Measurements from ENCODE around the gene KPTN. TPM values are rescaled to one million over a fixed set of nuclear protein-coding genes. Genes with fewer than 3 reads are reported as not detected.

The KPTN gene
- polyA plus RNA-seq, 1 donor from 2014 or later = 6.5 TPM

DNA sequence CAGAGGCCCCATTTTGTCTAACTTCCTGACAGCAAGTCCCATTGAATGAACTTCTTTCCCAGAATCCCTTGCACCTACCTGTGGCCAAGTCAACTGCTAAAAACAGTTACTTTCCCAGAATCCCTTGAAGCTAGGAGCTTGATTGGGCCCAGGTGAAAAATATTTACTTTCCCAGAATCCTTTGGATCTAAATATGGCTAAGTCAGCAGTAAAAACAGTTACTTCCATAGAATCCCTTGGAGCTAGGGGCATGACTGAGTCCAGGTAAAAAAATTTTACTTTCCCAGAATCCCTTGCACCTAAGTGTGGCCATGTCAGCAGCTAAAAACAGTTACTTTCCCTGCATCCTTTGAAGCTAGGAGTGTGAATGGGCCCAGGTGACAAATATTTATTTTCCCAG, 51.5 kb downstream of the KPTN start:
- Mint-ChIP-seq H3K4me1 (peaks cover 1 to 4% (median 3%) of the 10 kb centered on the region in 3 donors), H3K9me3 (no peaks in the 10 kb centered on the region), H3K27me3 (peaks cover 48% of the 10 kb centered on the region), H3K27ac (no peak overlapping the region), H3K4me3 (no peak overlapping the region), H3K36me3 (no peaks in the 10 kb centered on the region)

DNA sequence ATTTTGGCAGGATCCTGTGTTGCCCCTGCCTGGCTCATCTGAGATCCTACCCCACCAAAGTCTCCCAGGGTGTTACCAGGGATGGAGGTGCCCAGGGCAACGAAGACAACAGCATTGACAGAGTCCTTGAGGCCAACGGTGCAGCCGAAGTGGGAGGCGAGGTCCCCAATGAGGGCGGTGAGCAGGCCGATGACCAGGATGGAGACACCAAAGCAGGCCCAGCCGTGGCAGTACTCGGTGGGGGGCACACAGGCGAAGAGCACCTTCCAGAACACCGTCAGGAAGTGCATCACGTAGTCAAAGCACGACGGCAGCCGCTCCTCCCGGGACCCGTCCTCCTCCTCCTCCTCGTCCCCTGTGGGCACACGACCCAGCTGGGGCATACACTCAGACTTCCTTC, 51.9 kb downstream of the KPTN start:
- H3K4me1 Mint-ChIP-seq = peaks cover 3 to 4% (median 4%) of the 10 kb centered on the region in 3 donors
- H3K4me3 Mint-ChIP-seq = no peak overlapping the region
- H3K27me3 Mint-ChIP-seq = peaks cover 44% of the 10 kb centered on the region
- H3K27ac Mint-ChIP-seq = no peak overlapping the region
- H3K9me3 Mint-ChIP-seq = no peaks in the 10 kb centered on the region
- no peaks in the 10 kb centered on the region for H3K36me3 Mint-ChIP-seq

DNA sequence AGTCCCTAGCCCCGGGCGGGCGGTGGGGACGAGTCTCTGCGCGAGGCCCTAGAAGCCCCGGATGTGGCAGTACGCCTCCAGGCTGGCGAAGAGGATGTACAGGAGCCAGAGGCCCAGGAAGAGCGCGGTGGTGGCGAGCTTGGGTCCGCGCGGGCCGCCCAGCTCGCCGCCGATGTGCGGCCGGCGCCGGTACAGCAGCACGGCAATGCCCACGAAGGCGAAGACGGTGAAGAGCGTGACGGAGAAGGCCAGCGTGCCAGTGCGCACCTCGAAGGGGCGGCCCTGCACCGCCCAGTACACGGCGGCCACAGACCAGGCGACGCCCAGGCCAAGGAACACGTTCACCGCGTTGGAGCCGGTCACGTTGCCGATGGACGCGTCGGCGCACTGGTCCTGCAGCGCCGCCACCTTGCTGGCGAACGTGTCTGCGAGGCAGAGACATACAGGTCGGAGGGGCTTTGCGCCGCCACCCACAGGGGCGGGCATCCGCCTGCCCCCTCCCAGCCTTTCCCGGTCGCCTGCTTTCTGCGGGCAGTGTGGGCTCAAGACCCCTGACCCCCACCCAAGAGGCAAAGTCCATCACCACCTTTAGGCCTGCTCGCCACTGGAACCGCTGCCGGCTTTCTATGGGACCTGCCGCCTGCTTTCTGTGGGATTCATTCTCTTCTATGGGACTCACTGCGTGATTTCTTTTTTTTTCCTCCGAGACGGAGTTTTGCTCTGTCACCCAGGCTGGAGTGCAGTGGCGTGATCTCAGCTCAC, 53.8 kb downstream of the KPTN start:
- Mint-ChIP-seq H3K4me3 (peak overlapping the region in 2 of 4 donors; percentile 65), H3K27ac (no peak overlapping the region), H3K4me1 (peaks cover 0 to 4% (median 3%) of the 10 kb centered on the region in 3 donors), H3K27me3 (peaks cover 37% of the 10 kb centered on the region), H3K9me3 (no peaks in the 10 kb centered on the region), H3K36me3 (no peaks in the 10 kb centered on the region)

DNA sequence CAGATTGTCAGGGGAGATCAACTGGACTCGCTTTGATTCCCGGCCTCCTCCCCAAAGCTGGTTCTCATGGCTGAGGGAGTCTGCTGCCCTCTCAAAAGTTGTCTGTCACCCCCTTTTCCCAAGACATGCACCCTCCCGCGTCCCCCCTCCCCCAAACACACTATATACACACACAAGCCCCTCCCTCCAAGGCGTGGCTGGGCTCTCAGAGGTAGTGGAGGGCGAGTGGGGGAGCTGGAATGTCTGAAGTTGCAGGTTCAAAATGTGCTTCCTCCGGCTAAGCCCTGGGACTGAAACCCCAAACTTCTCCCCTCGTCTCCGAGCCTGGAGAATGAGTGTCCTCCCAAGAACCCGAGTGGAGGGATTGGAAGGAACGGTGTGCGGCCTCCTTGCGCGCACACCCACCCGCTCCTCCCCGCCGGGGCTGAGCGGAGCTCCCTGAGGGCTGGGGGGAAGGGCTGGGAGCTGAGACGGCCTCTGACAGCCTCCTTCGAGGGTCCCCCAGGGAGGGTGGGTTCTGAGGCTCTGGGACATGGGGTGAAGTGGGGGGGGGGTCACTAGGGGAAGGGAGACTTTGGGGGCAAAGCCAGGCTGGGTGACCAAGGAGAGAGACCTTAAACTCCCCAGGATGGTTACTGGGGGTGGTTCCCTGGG, 54.8 kb downstream of the KPTN start:
- H3K27ac Mint-ChIP-seq = no peak overlapping the region
- H3K4me1 Mint-ChIP-seq = peaks cover 0 to 3% (median 3%) of the 10 kb centered on the region in 3 donors
- no peak overlapping the region for H3K4me3 Mint-ChIP-seq
- H3K36me3 Mint-ChIP-seq = no peaks in the 10 kb centered on the region
- H3K27me3 Mint-ChIP-seq = peaks cover 43% of the 10 kb centered on the region
- H3K9me3 Mint-ChIP-seq = no peaks in the 10 kb centered on the region

DNA sequence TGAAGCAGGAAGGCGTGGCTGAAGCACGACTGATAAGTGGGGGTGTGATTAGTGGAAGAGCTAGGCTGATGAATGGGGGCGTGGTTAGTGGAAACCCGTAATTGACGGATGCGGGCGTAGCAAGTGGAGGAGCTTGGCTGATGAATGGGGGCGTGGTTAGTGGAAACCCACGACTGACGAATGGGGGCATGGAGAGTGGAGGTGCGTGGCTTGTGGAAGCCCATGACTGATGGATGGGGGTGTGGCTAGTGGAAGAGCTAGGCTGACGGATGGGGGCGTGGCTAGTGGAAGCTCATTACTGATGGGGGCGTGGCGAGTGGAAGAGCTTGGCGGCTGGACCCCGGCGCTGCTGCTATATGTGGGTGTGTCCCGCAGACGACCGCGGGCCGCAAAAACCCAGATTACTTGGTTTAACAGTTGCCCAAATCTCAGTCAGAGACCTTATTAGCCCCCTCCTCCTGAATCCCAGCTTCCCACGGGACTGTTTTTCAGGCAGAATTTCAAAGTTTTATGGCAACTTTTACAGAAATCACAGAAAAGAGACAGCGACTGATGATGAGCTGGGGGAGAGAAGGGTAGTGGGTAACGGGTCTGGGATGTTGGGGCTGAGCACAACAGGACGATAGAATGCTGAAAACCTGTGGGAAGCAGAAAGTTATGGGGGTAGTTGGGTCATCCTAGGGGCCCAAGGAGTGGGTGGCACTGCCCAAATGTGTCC, 55.7 kb downstream of the KPTN start:
- Mint-ChIP-seq H3K27ac (no peak overlapping the region), H3K4me3 (no peak overlapping the region), H3K36me3 (no peaks in the 10 kb centered on the region), H3K27me3 (peaks cover 50% of the 10 kb centered on the region), H3K9me3 (no peaks in the 10 kb centered on the region), H3K4me1 (peaks cover 0 to 3% (median 3%) of the 10 kb centered on the region in 3 donors)

DNA sequence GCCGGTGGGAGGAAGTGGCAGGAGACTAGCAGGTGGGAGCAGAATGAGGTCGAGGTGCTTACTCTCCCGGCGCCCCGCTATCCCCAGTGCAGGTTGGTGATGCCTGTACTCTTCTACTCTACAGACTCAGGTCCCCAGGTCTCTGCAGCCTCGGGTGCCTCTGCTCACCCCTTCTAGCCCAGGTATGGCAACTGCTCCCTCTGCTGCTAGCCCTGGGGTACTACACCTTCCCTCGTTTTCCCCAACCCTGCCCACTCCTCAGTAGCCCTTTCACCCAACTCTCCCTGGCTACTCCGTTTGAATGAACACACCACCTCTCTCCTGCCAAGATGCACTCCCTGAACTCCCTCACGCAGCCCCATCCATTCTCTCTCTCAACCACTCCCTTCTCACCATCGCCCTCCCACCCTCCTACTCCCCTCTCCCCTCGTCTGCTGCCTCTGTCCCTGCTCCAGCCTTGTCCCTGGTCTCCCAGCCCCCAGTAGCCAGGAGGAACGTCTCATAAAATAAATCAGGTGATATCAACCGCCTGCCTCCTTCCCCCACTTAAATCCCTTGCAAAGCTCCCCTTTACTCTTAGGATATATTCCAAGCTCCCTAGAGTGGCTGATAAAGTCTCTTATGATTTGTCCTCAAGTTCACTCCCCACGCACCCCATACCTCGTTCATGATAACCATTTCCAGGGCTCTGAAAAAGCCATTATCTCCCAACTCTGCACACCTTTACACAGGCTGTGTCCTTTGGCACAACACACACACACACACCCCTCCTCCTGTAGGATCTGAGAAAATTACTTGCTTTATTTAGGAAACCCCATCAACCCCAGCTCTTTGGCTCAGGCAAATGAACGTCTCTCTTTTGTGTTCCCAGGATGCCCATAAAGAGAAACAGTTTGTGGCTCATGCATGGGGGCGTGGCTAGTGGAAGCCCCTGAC, 56.5 kb downstream of the KPTN start:
- no peaks in the 10 kb centered on the region for H3K36me3 Mint-ChIP-seq
- H3K9me3 Mint-ChIP-seq = no peaks in the 10 kb centered on the region
- peaks cover 0 to 8% (median 3%) of the 10 kb centered on the region in 3 donors for H3K4me1 Mint-ChIP-seq
- H3K27me3 Mint-ChIP-seq = peaks cover 56% of the 10 kb centered on the region
- no peak overlapping the region for H3K4me3 Mint-ChIP-seq
- peak overlapping the region in 2 of 3 donors; percentile 67 to 87 for H3K27ac Mint-ChIP-seq

Other genes with a start within 250 kb of the KPTN start
- gene CCDC9, start 227.7 kb downstream of the KPTN start, polyA plus RNA-seq = 16.0 TPM
- gene INAFM1, start 209.3 kb downstream of the KPTN start, polyA plus RNA-seq = 2.3 TPM
- 0.30 TPM for gene C5AR1, start 174.4 kb downstream of the KPTN start, polyA plus RNA-seq
- 0.06 TPM for gene C5AR2, start 152.0 kb downstream of the KPTN start, polyA plus RNA-seq
- gene DHX34, start 134.9 kb downstream of the KPTN start, polyA plus RNA-seq = 13.3 TPM
- gene MEIS3, start 64.7 kb downstream of the KPTN start, polyA plus RNA-seq = not detected
- not detected for gene SLC8A2, start 12.3 kb downstream of the KPTN start, polyA plus RNA-seq
- 95.3 TPM for gene NAPA, start 30.8 kb upstream of the KPTN start, polyA plus RNA-seq
- gene ZNF541, start 88.9 kb upstream of the KPTN start, polyA plus RNA-seq = not detected
- 0.71 TPM for gene BICRA, start 124.9 kb upstream of the KPTN start, polyA plus RNA-seq
- gene EHD2, start 229.2 kb upstream of the KPTN start, polyA plus RNA-seq = not detected